Common myeloid progenitor, CD34-positive (primary cell): ENCODE measurements around the gene NOVA2.

Experiments
- CTCF ChIA-PET: fragments of 350-600 bp; sonication (Branson Sonifier 250); formaldehyde crosslinking; loops from one replicate; lab custom pipeline; 2021; ENCODE audit warnings: antibody characterized with exemption; lab: Charles Lee
- POLR2A ChIA-PET: fragments of 350-600 bp; sonication (Branson Sonifier 250); formaldehyde crosslinking; loops from one replicate; lab custom pipeline; 2021; ENCODE audit warnings: antibody characterized with exemption; lab: Charles Lee
- DNase-seq, 3 donors: peaks; one replicate each; pipeline versions ENCODE4 v3.0.0 to v3.0.0-alpha.2; 2013
- H3K27ac ChIP-seq, 2 experiments: 1 replicate in 1 of 2; 2 replicates in 1 of 2; pipeline ENCODE4 v1.7.0; 2013; ENCODE audit warnings: inconsistent platforms in 2 of 2, low read length in 2 of 2, mild to moderate bottlenecking in 2 of 2, low read depth in 1 of 2, moderate library complexity in 1 of 2; ENCODE audit not compliant: severe bottlenecking in 2 of 2, insufficient read depth in 1 of 2, poor library complexity in 1 of 2
- H3K27me3 ChIP-seq, 5 experiments: replicated peaks in 2 of 5; 1 replicate in 3 of 5; 2 replicates in 2 of 5; pipeline versions ENCODE4 v1.6.1 to v1.7.0; 2013; ENCODE audit warnings: low read length in 4 of 5, mild to moderate bottlenecking in 2 of 5, moderate library complexity in 2 of 5, inconsistent platforms in 1 of 5; ENCODE audit not compliant: insufficient read depth in 5 of 5, control insufficient read depth in 4 of 5
- H3K36me3 ChIP-seq, 4 experiments: 1 replicate in 2 of 4; 2 replicates in 2 of 4; pipeline versions ENCODE4 v1.6.1 to v1.7.0; 2013; ENCODE audit warnings: low read length in 3 of 4, control low read depth in 1 of 4, mild to moderate bottlenecking in 1 of 4; ENCODE audit not compliant: control insufficient read depth in 4 of 4, insufficient read depth in 4 of 4
- H3K4me1 ChIP-seq, 4 experiments: 1 replicate in 3 of 4; 2 replicates in 1 of 4; pipeline versions ENCODE4 v1.6.1 to v1.7.1; 2013; ENCODE audit warnings: low read length in 3 of 4, mild to moderate bottlenecking in 3 of 4, control low read depth in 1 of 4, inconsistent platforms in 1 of 4, moderate library complexity in 1 of 4; ENCODE audit not compliant: control insufficient read depth in 4 of 4, insufficient read depth in 4 of 4; ENCODE audit errors: control extremely low read depth in 1 of 4
- H3K4me3 ChIP-seq, 7 experiments: 1 replicate in 4 of 7; 2 replicates in 3 of 7; pipeline versions ENCODE4 v1.5.1 to v1.7.0; 2013; ENCODE audit warnings: mild to moderate bottlenecking in 7 of 7, low read length in 6 of 7, moderate library complexity in 6 of 7, inconsistent platforms in 2 of 7, low read depth in 2 of 7, control low read depth in 1 of 7; ENCODE audit not compliant: insufficient read depth in 4 of 7, control insufficient read depth in 1 of 7; ENCODE audit errors: extremely low read depth in 1 of 7
- H3K9me3 ChIP-seq, 5 experiments: 1 replicate in 4 of 5; 2 replicates in 1 of 5; pipeline versions ENCODE4 v1.6.1 to v1.7.1; 2013; ENCODE audit warnings: low read length in 4 of 5, mild to moderate bottlenecking in 2 of 5, inconsistent platforms in 1 of 5, low read depth in 1 of 5, moderate library complexity in 1 of 5; ENCODE audit not compliant: control insufficient read depth in 4 of 5, insufficient read depth in 2 of 5; ENCODE audit errors: control extremely low read depth in 1 of 5
- WGBS: methylation state at CpG from one replicate; pipeline ENCODE4 v1.1.5; 2013; ENCODE audit not compliant: insufficient coverage; 5-methylcytosine and 5-hydroxymethylcytosine counted together

The NOVA2 gene

GRCh38 chr19:45999653-46000121 lies 26.0 kb upstream of the NOVA2 start:
- CTCF ChIA-PET = interaction anchor here (2.2 kb wide), 1 partner anchor 10 kb away, joined by 6 read pairs; no protein-coding TSS in a partner anchor
- no peak for DNase-seq

GRCh38 chr19:45998834-45999233 lies 25.2 kb upstream of the NOVA2 start:
- POLR2A ChIA-PET = interaction anchor here (0.5 kb wide), 1 partner anchor 14 kb away, joined by 4 read pairs; no protein-coding TSS in a partner anchor

More at GRCh38 chr19:45999653-46000121, 26.0 kb upstream of the NOVA2 start:
- POLR2A ChIA-PET = no interaction called here
- WGBS = 32% methylated on average over 14 of the region's 14 CpGs
- H3K4me1 ChIP-seq = peaks cover 6 to 22% (median 17%) of the 10 kb centered on the region in 4 experiments
- peaks cover 0 to 28% (median 6%) of the 10 kb centered on the region in 5 experiments for H3K27me3 ChIP-seq
- no peak overlapping the region for H3K4me3 ChIP-seq
- H3K9me3 ChIP-seq = no peaks in the 10 kb centered on the region
- peaks cover 0 to 7% (median 1%) of the 10 kb centered on the region in 4 experiments for H3K36me3 ChIP-seq
- H3K27ac ChIP-seq = no peak overlapping the region

GRCh38 chr19:45996933-45997332 lies 23.3 kb upstream of the NOVA2 start:
- POLR2A ChIA-PET = no interaction called here
- Histone ChIP-seq H3K27me3 (peaks cover 0 to 28% (median 6%) of the 10 kb centered on the region in 5 experiments), H3K4me1 (peaks cover 6 to 26% (median 19%) of the 10 kb centered on the region in 4 experiments), H3K27ac (no peak overlapping the region), H3K36me3 (peaks cover 0 to 7% (median 0%) of the 10 kb centered on the region in 4 experiments), H3K4me3 (no peak overlapping the region), H3K9me3 (no peaks in the 10 kb centered on the region)
- no peak for DNase-seq
- 98% methylated on average over 8 of the region's 8 CpGs for WGBS
- CTCF ChIA-PET = interaction anchor here (1.2 kb wide), 1 partner anchor 22 kb away, joined by 3 read pairs; no protein-coding TSS in a partner anchor

More at GRCh38 chr19:45998834-45999233, 25.2 kb upstream of the NOVA2 start:
- WGBS = 100% methylated on average over 3 of the region's 4 CpGs
- peaks cover 6 to 26% (median 19%) of the 10 kb centered on the region in 4 experiments for H3K4me1 ChIP-seq
- no peaks in the 10 kb centered on the region for H3K9me3 ChIP-seq
- H3K4me3 ChIP-seq = no peak overlapping the region
- DNase-seq = no peak
- H3K27me3 ChIP-seq = peaks cover 0 to 28% (median 6%) of the 10 kb centered on the region in 5 experiments
- H3K27ac ChIP-seq = no peak overlapping the region
- H3K36me3 ChIP-seq = peaks cover 0 to 7% (median 0%) of the 10 kb centered on the region in 4 experiments
- CTCF ChIA-PET = interaction anchor here (2.2 kb wide), 1 partner anchor 11 kb away, joined by 6 read pairs; no protein-coding TSS in a partner anchor

- Histone ChIP-seq H3K9me3 (no peaks in the 10 kb centered on the region), H3K27ac (peak overlapping the region in 1 of 2 experiments; percentile 82), H3K36me3 (peaks cover 0 to 7% (median 0%) of the 10 kb centered on the region in 4 experiments), H3K4me1 (peaks cover 6 to 26% (median 18%) of the 10 kb centered on the region in 4 experiments), H3K27me3 (peaks cover 0 to 20% (median 6%) of the 10 kb centered on the region in 5 experiments), H3K4me3 (peak overlapping the region; percentile 75 to 88 (median 80))
- no peak for DNase-seq
- CTCF ChIA-PET = interaction anchor here (0.6 to 1.2 kb wide), 3 partner anchors 10 to 298 kb away, joined by 3 to 4 read pairs (median 3); no protein-coding TSS in a partner anchor
- WGBS = 17% methylated on average over 12 of the region's 13 CpGs
- POLR2A ChIA-PET = no interaction called here
Observed at GRCh38 chr19:45995715-45996385, 22.2 kb upstream of the NOVA2 start.

GRCh38 chr19:45994998-45995714 lies 21.5 kb upstream of the NOVA2 start, which contains the start of gene CCDC61:
Gene CCDC61 (plus strand): TSS chr19:45995467. CDS start chr19:46003019, 7,552 bp downstream.
- WGBS = 0% methylated on average over 23 of the region's 34 CpGs
- H3K27me3 ChIP-seq = peaks cover 0 to 13% (median 6%) of the 10 kb centered on the region in 5 experiments
- peak within 1 kb of the TSS; percentile 75 to 88 (median 80) for H3K4me3 ChIP-seq
- peaks cover 0 to 7% (median 0%) of the 10 kb centered on the region in 4 experiments for H3K36me3 ChIP-seq
- peak within 1 kb of the TSS in 1 of 2 experiments; percentile 82 for H3K27ac ChIP-seq
- no peaks in the 10 kb centered on the region for H3K9me3 ChIP-seq
- peak; percentile 99 to 100 (median 99) for DNase-seq
- H3K4me1 ChIP-seq = peaks cover 6 to 19% (median 12%) of the 10 kb centered on the region in 4 experiments
- POLR2A ChIA-PET = no interaction called here
- CTCF ChIA-PET = interaction anchor here (1.2 kb wide), 1 partner anchor 11 kb away, joined by 3 read pairs; no protein-coding TSS in a partner anchor

- ChIA-PET POLR2A (no interaction called here), CTCF (interaction anchor here (0.9 to 1.0 kb wide), 2 partner anchors 11 to 15 kb away, joined by 3 read pairs; no protein-coding TSS in a partner anchor)
- 0% methylated on average over 3 of the region's 8 CpGs for WGBS
- peaks cover 5 to 15% (median 10%) of the 10 kb centered on the region in 4 experiments for H3K4me1 ChIP-seq
- no peaks in the 10 kb centered on the region for H3K9me3 ChIP-seq
- peak overlapping the region in 6 of 7 experiments; percentile 20 to 87 (median 71) for H3K4me3 ChIP-seq
- peaks cover 0 to 7% (median 0%) of the 10 kb centered on the region in 4 experiments for H3K36me3 ChIP-seq
- no peak for DNase-seq
- H3K27ac ChIP-seq = no peak overlapping the region
- H3K27me3 ChIP-seq = peaks cover 0 to 12% (median 3%) of the 10 kb centered on the region in 5 experiments
Observed at GRCh38 chr19:45994456-45994997, 20.9 kb upstream of the NOVA2 start.
